Bronchial epithelial cell (primary cell): ENCODE data around the gene RASGEF1B. TPM values are rescaled to one million over a fixed set of nuclear protein-coding genes. Genes with fewer than 3 reads are reported as not detected.
A peak's percentile ranks its signal among the peaks of the same experiment; 100 is the strongest.

ENCODE experiments used
- DNase-seq: peaks from one replicate; pipeline ENCODE4 v3.0.0-alpha.2; 2010; ENCODE audit warnings: low read depth
- FAIRE-seq: peaks from 2 replicates; lab custom pipeline; 2011; peaks lifted over from hg19 to GRCh38; lab: Jason Lieb, UNC
- H3K27me3 ChIP-seq: 2 replicates; pipeline ENCODE4 v1.5.1; 2011; ENCODE audit warnings: low read length; ENCODE audit not compliant: control insufficient read depth, insufficient read depth
- H3K36me3 ChIP-seq: 2 replicates; pipeline ENCODE4 v1.5.1; 2011; ENCODE audit warnings: low read length; ENCODE audit not compliant: control insufficient read depth, insufficient read depth
- H3K4me3 ChIP-seq: 2 replicates; pipeline ENCODE4 v1.5.1; 2011; ENCODE audit warnings: mild to moderate bottlenecking, low read depth, low read length, control low read depth
- total RNA-seq: library from RNA; depleted of rRNA; stranded (reverse); fragments of >200 nt; gene quantifications from 2 replicates; pipeline ENCODE4 v1.2.1, GENCODE V29; 2014
- TF ChIP-seq, protein P1 (sequence below): IDR thresholded peaks from 2 replicates; pipeline ENCODE4 v1.5.1; 2011; ENCODE audit warnings: mild to moderate bottlenecking, moderate library complexity, low read length, control low read depth, inconsistent platforms; ENCODE audit not compliant: insufficient read depth, severe bottlenecking

Gene RASGEF1B
- total RNA-seq, result 2.6 and 6.8 TPM in 2 replicates

DNA sequence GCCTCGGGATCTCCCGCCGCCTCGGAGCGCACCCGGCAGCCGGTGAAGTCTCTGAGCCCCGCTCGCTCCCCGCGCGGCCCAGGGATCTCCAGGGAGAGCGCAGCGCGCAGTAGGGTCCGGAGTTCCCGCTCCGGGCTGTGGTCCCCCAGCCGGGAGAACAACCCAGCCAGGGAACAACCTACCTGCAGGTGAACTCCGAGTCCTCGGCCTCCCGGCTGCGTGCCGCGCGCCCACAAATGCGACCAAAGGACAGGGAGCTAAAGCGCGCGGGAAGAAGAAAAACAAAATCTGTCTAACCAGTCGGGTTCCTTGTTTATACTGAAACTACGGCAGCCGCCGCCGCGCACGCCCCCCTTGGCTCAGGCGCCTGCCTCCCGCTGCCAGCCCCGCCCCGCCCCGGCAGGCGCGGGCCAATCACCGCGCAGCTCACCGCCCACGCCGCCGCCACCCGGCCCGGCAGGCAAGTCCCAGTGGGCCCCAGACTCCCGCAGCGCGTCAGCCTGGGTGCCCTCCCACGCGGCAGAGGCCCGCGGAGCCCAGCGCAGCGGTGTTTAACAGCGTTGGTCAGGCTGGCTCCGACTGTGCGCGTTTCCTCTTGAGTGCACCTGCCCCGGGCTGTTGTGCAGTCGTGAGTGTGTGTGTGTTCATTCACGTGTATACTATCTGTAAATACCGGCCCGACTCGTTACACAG, at the start of gene RASGEF1B:
Gene RASGEF1B, minus strand, starts transcription at position 320 of the 693 bp plus-strand sequence. CDS start 12,399 bp downstream, outside the sequence.
- H3K27me3 ChIP-seq, result no peaks in the 10 kb centered on the region
- DNase-seq (peak; percentile 71), FAIRE-seq (no peak)
- H3K4me3 ChIP-seq, result peak within 1 kb of the TSS; percentile 64
- TF ChIP-seq, protein P1, sequence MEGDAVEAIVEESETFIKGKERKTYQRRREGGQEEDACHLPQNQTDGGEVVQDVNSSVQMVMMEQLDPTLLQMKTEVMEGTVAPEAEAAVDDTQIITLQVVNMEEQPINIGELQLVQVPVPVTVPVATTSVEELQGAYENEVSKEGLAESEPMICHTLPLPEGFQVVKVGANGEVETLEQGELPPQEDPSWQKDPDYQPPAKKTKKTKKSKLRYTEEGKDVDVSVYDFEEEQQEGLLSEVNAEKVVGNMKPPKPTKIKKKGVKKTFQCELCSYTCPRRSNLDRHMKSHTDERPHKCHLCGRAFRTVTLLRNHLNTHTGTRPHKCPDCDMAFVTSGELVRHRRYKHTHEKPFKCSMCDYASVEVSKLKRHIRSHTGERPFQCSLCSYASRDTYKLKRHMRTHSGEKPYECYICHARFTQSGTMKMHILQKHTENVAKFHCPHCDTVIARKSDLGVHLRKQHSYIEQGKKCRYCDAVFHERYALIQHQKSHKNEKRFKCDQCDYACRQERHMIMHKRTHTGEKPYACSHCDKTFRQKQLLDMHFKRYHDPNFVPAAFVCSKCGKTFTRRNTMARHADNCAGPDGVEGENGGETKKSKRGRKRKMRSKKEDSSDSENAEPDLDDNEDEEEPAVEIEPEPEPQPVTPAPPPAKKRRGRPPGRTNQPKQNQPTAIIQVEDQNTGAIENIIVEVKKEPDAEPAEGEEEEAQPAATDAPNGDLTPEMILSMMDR, result no peak
- H3K36me3 ChIP-seq, result no peaks in the 10 kb centered on the region

GRCh38 chr4:81519856-81520255, 48.1 kb upstream of the RASGEF1B start:
- Histone ChIP-seq H3K4me3 (no peak overlapping the region), H3K36me3 (no peaks in the 10 kb centered on the region), H3K27me3 (no peaks in the 10 kb centered on the region)
- TF ChIP-seq, protein P1, result no peak
- DNase-seq, result no peak
- no peak for FAIRE-seq

DNA sequence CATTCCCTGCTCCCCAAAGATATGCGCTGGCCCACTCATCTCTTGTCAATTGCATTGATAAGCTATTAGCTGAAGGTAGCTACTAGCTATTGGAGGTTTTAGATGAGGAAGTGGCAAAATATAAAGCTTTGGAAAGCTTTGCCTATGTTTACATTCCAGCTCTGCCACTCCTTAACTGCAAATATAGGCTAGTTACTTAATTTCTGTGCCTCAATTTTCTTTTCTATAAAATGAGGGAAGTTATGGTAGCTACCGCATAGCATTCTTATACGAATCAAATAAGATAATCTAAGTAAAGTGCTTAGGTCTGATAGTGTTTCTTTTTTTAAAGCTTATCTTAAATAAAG, 47.7 kb upstream of the RASGEF1B start:
- FAIRE-seq (no peak), DNase-seq (no peak)

DNA sequence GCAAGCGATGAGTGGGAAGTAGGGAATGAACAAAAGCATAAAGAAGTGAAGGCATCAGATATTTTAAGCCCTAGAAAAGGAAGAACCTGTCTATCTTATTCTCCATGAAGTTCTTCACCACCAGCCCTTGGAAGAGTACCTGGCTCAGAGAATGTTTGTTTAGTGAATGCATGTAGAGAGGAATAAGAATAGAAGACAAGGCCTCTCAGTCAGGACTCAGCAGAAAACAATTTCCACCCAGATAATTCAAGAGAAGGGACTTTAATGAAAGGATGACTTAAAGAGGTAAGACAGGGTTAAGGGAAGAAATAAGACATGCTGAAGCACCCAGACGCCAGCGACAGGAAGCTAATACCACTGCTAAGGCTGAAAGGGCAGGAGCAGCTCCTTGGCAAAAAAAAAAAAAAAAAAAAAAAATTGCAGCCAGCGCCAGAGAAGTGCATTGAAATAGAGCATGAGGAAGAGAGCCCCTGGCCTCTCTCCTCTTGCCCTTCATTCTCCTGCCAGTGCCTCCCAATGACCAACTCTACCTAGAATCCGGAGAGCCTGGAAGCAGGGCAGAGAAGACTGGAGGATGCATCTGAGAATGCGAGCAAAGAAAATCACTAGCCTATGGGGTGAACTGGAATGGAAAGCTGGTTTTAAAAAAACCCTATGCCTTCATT, 47.2 kb upstream of the RASGEF1B start:
- no peak overlapping the region for H3K4me3 ChIP-seq
- TF ChIP-seq, protein P1, result no peak

More for the DNA sequence above, 47.7 kb upstream of the RASGEF1B start:
- Histone ChIP-seq H3K4me3 (no peak overlapping the region), H3K36me3 (no peaks in the 10 kb centered on the region), H3K27me3 (no peaks in the 10 kb centered on the region)
- TF ChIP-seq, protein P1, result no peak

GRCh38 chr4:81516241-81516640, 44.5 kb upstream of the RASGEF1B start:
- FAIRE-seq (no peak), DNase-seq (no peak)
- Histone ChIP-seq H3K36me3 (no peaks in the 10 kb centered on the region), H3K4me3 (no peak overlapping the region), H3K27me3 (no peaks in the 10 kb centered on the region)
- TF ChIP-seq, protein P1, result no peak

More for the DNA sequence above, 47.2 kb upstream of the RASGEF1B start:
- no peaks in the 10 kb centered on the region for H3K36me3 ChIP-seq
- FAIRE-seq (no peak), DNase-seq (no peak)
- H3K27me3 ChIP-seq, result no peaks in the 10 kb centered on the region
